K562 (cell line): ENCODE data around the gene ZFR2. TPM values are rescaled to one million over a fixed set of nuclear protein-coding genes. Genes with fewer than 3 reads are reported as not detected.

Source experiments
- C11orf30 ChIP-seq: fragments of 450-650 bp; IDR thresholded peaks from 2 replicates; pipeline ENCODE4 v1.6.1; 2016; ENCODE audit warnings: low read depth, mild to moderate bottlenecking
- ERF ChIP-seq: fragments of 450-650 bp; formaldehyde crosslinking; IDR thresholded peaks from 2 replicates; pipeline ENCODE4 v1.4.0; 2020; ENCODE audit warnings: mild to moderate bottlenecking, mixed read lengths
- FOS ChIP-seq: IDR thresholded peaks from 3 replicates; pipeline ENCODE4 v1.6.1; 2011; ENCODE audit not compliant: insufficient read length; ENCODE audit errors: extremely low read depth
- GABPA ChIP-seq: fragments of 200-800 bp; sonication (Bioruptor generic); conservative IDR thresholded peaks from 2 replicates; pipeline ENCODE4 v1.6.1; 2016; ENCODE audit warnings: low read depth, missing genetic modification characterization, missing compliant biosample characterization
- GTF2A2 ChIP-seq: IDR thresholded peaks from 2 replicates; pipeline ENCODE4 v1.6.1; 2016; ENCODE audit warnings: mild to moderate bottlenecking, missing genetic modification characterization, missing compliant biosample characterization
- MED1 ChIP-seq: sonication (generic); formaldehyde crosslinking; IDR thresholded peaks from 2 replicates; pipeline ENCODE4 v1.8.1; 2023; ENCODE audit warnings: missing genetic modification reagents, borderline replicate concordance
- MTA3 ChIP-seq: fragments of 450-650 bp; formaldehyde crosslinking; IDR thresholded peaks from 2 replicates; pipeline ENCODE4 v1.6.1; 2017; ENCODE audit warnings: mild to moderate bottlenecking, borderline replicate concordance
- POU5F1 ChIP-seq: fragments of 150-350 bp; IDR thresholded peaks from 2 replicates; pipeline ENCODE4 v1.6.1; 2014; ENCODE audit warnings: borderline replicate concordance, low read length, low read depth, mild to moderate bottlenecking; ENCODE audit not compliant: partially characterized antibody
- SRSF3 ChIP-seq: fragments of 200-400 bp; formaldehyde crosslinking; IDR thresholded peaks from 2 replicates; pipeline ENCODE4 v1.6.1; 2016; ENCODE audit warnings: mild to moderate bottlenecking, low read length, moderate library complexity; ENCODE audit not compliant: insufficient read depth
- STAT5B ChIP-seq: fragments of 250-450 bp; sonication (Bioruptor Pico); IDR thresholded peaks from 2 replicates; pipeline ENCODE4 v1.8.0; 2021; ENCODE audit warnings: mild to moderate bottlenecking, inconsistent platforms
- TFAM ChIP-seq: fragments of 250-450 bp; sonication (Bioruptor Pico); conservative IDR thresholded peaks from 2 replicates; pipeline ENCODE4 v1.5.0; 2021; ENCODE audit warnings: mild to moderate bottlenecking, moderate library complexity
- XRCC4 ChIP-seq: IDR thresholded peaks from one replicate; pipeline ENCODE4 v1.6.1; 2011; ENCODE audit not compliant: insufficient read depth, insufficient read length; ENCODE audit errors: extremely low read depth
- ZNF143 ChIP-seq: sonication (generic); formaldehyde crosslinking; IDR thresholded peaks from 2 replicates; pipeline ENCODE4 v1.9.0; 2022; ENCODE audit warnings: mild to moderate bottlenecking, missing genetic modification reagents
- ZNF165 ChIP-seq: fragments of 250-450 bp; sonication (Bioruptor Pico); IDR thresholded peaks from 2 replicates; pipeline ENCODE4 v1.4.0; 2020; ENCODE audit warnings: borderline replicate concordance
- ZNF184 ChIP-seq: sonication (generic); formaldehyde crosslinking; IDR thresholded peaks from 2 replicates; pipeline ENCODE4 v1.5.0; 2020; ENCODE audit warnings: missing genetic modification reagents
- ZNF583 ChIP-seq: fragments of 250-450 bp; sonication (Bioruptor Pico); IDR thresholded peaks from 2 replicates; pipeline ENCODE4 v1.4.0; 2020
- ZNF766 ChIP-seq: fragments of 200-800 bp; sonication (Bioruptor generic); conservative IDR thresholded peaks from 2 replicates; pipeline ENCODE4 v1.6.1; 2016; ENCODE audit warnings: missing genetic modification characterization, missing compliant biosample characterization
- polyA plus RNA-seq, 8 experiments: library from polyadenylated mRNA; depleted of rRNA in 4 of 8; stranded (reverse) in 5 of 8; unstranded in 3 of 8; fragments of >200 nt; fragmentation: Nextera tagmentation in 2 of 8; fragmentation: Illumina TruSeq in 1 of 8; extraction: Ambion mirVana in 2 of 8; extraction: Trizol in 1 of 8; gene quantifications; 2 replicates each; pipeline versions ENCODE4 v1.2.1 to v1.2.3, GENCODE V29; 2011 to 2014; ENCODE audit warnings: inconsistent platforms in 1 of 8, missing spikeins in 1 of 8
- total RNA-seq, 7 experiments: library from RNA; depleted of rRNA in 6 of 7; stranded (reverse); fragments of >200 nt in 6 of 7; fragmentation: Illumina TruSeq in 2 of 7; extraction: Trizol in 2 of 7; gene quantifications; 2 replicates each; pipeline versions ENCODE4 v1.2.1 to v1.2.3, GENCODE V29; 2011 to 2021; ENCODE audit warnings: low replicate concordance in 1 of 7
- TF ChIP-seq, protein P1 (sequence below): fragments of 450-650 bp; IDR thresholded peaks from 2 replicates; pipeline ENCODE4 v1.6.1; 2016; ENCODE audit warnings: mild to moderate bottlenecking, moderate library complexity

The ZFR2 gene
- total and polyA plus RNA-seq, 9 of the 15 experiments (the other 6 are each of a cell fraction or from before 2014, with no cell fraction given): 0.03 to 0.59 (median 0.07) TPM; not detected in 6

DNA sequence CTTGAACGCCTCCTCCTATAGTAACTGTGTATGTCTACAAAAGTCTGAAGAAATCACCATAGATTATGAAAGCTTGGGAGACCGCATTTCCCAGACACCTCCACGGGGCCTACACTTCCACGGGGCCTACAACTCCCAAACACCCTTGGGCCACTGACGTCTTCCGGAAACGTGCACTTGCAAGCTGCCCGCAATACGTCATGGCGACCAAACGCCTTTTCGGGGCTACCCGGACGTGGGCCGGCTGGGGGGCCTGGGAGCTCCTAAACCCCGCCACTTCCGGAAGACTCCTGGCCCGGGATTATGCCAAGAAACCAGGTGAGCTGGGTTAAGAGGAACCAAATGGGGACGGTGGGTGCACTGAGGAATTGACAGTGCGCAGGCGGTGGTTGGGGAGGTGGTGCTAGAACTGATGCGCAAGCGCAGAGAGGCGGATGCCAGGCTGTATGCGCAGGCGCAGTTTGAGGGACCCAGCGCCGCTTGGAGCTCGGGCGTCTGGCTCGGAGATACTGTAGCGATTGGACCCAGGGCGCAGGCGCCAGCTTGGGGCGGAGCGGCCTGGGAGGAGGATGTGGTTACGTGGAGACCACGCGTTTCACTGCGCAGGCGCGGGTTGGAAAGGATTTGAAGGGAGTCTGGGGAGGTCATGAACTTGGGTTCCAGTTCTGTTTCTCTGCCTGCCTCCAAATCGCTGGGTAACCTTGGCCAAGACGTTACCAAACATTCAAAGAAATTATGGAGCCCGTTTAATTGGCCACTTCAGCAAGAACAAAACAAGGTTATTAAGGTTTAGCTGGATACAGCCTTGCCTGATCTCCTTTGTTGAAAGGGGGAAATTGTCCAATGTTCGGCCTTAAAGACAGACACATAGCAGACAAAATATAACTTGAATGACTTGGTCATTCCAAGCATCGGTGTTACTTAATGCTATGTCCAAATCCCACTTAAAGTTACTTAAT lies 106.1 kb downstream of the ZFR2 start, which contains the start of gene MRPL54 (continued):
- TF ChIP-seq, protein P1, sequence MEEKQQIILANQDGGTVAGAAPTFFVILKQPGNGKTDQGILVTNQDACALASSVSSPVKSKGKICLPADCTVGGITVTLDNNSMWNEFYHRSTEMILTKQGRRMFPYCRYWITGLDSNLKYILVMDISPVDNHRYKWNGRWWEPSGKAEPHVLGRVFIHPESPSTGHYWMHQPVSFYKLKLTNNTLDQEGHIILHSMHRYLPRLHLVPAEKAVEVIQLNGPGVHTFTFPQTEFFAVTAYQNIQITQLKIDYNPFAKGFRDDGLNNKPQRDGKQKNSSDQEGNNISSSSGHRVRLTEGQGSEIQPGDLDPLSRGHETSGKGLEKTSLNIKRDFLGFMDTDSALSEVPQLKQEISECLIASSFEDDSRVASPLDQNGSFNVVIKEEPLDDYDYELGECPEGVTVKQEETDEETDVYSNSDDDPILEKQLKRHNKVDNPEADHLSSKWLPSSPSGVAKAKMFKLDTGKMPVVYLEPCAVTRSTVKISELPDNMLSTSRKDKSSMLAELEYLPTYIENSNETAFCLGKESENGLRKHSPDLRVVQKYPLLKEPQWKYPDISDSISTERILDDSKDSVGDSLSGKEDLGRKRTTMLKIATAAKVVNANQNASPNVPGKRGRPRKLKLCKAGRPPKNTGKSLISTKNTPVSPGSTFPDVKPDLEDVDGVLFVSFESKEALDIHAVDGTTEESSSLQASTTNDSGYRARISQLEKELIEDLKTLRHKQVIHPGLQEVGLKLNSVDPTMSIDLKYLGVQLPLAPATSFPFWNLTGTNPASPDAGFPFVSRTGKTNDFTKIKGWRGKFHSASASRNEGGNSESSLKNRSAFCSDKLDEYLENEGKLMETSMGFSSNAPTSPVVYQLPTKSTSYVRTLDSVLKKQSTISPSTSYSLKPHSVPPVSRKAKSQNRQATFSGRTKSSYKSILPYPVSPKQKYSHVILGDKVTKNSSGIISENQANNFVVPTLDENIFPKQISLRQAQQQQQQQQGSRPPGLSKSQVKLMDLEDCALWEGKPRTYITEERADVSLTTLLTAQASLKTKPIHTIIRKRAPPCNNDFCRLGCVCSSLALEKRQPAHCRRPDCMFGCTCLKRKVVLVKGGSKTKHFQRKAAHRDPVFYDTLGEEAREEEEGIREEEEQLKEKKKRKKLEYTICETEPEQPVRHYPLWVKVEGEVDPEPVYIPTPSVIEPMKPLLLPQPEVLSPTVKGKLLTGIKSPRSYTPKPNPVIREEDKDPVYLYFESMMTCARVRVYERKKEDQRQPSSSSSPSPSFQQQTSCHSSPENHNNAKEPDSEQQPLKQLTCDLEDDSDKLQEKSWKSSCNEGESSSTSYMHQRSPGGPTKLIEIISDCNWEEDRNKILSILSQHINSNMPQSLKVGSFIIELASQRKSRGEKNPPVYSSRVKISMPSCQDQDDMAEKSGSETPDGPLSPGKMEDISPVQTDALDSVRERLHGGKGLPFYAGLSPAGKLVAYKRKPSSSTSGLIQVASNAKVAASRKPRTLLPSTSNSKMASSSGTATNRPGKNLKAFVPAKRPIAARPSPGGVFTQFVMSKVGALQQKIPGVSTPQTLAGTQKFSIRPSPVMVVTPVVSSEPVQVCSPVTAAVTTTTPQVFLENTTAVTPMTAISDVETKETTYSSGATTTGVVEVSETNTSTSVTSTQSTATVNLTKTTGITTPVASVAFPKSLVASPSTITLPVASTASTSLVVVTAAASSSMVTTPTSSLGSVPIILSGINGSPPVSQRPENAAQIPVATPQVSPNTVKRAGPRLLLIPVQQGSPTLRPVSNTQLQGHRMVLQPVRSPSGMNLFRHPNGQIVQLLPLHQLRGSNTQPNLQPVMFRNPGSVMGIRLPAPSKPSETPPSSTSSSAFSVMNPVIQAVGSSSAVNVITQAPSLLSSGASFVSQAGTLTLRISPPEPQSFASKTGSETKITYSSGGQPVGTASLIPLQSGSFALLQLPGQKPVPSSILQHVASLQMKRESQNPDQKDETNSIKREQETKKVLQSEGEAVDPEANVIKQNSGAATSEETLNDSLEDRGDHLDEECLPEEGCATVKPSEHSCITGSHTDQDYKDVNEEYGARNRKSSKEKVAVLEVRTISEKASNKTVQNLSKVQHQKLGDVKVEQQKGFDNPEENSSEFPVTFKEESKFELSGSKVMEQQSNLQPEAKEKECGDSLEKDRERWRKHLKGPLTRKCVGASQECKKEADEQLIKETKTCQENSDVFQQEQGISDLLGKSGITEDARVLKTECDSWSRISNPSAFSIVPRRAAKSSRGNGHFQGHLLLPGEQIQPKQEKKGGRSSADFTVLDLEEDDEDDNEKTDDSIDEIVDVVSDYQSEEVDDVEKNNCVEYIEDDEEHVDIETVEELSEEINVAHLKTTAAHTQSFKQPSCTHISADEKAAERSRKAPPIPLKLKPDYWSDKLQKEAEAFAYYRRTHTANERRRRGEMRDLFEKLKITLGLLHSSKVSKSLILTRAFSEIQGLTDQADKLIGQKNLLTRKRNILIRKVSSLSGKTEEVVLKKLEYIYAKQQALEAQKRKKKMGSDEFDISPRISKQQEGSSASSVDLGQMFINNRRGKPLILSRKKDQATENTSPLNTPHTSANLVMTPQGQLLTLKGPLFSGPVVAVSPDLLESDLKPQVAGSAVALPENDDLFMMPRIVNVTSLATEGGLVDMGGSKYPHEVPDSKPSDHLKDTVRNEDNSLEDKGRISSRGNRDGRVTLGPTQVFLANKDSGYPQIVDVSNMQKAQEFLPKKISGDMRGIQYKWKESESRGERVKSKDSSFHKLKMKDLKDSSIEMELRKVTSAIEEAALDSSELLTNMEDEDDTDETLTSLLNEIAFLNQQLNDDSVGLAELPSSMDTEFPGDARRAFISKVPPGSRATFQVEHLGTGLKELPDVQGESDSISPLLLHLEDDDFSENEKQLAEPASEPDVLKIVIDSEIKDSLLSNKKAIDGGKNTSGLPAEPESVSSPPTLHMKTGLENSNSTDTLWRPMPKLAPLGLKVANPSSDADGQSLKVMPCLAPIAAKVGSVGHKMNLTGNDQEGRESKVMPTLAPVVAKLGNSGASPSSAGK: no peak
- TF ChIP-seq ZNF143 (CRISPR knock-in tag): peak; percentile 88
- no peak for TF ChIP-seq ZNF184 (CRISPR knock-in tag)
- TF ChIP-seq SRSF3: no peak
- TF ChIP-seq C11orf30: peak; percentile 68
- TF ChIP-seq ZNF165 (CRISPR knock-in tag): no peak
- peak; percentile 68 for TF ChIP-seq POU5F1
- no peak for TF ChIP-seq STAT5B
- TF ChIP-seq MED1 (CRISPR knock-in tag): no peak
- TF ChIP-seq FOS: no peak
- no peak for TF ChIP-seq TFAM
- TF ChIP-seq ZNF766 (CRISPR knock-in tag): no peak
- TF ChIP-seq ZNF583 (CRISPR knock-in tag): no peak
- TF ChIP-seq MTA3: peak; percentile 77; the same call in 1 of the 2 replicates
- no peak for TF ChIP-seq ERF (CRISPR knock-in tag)
- no peak for TF ChIP-seq XRCC4
- TF ChIP-seq GTF2A2 (tag): no peak
- peak; percentile 92 for TF ChIP-seq GABPA (tag)
